K562 (cell line): Measurements from ENCODE around the gene SPATA25. TPM values are rescaled to one million over a fixed set of nuclear protein-coding genes. Genes with fewer than 3 reads are reported as not detected.
A peak's percentile ranks its signal among the peaks of the same experiment; 100 is the strongest.

ENCODE experiments used
- ATF7 ChIP-seq: fragments of 450-650 bp; IDR thresholded peaks from 2 replicates; pipeline ENCODE4 v1.7.1; 2014; ENCODE audit warnings: mild to moderate bottlenecking, moderate library complexity
- CREB3L1 ChIP-seq: fragments of 450-650 bp; IDR thresholded peaks from 2 replicates; pipeline ENCODE4 v1.6.1; 2014; ENCODE audit warnings: low read depth, mild to moderate bottlenecking, moderate library complexity, borderline replicate concordance
- CTCFL ChIP-seq: IDR thresholded peaks from 2 replicates; pipeline ENCODE4 v1.6.1; 2011; ENCODE audit warnings: borderline replicate concordance, low read depth, mild to moderate bottlenecking, moderate library complexity, low read length; ENCODE audit not compliant: insufficient read depth, poor library complexity, severe bottlenecking
- DNMT1 ChIP-seq: fragments of 450-650 bp; IDR thresholded peaks from 2 replicates; pipeline ENCODE4 v1.6.1; 2016; ENCODE audit warnings: antibody characterized with exemption, mild to moderate bottlenecking
- ELK3 ChIP-seq: fragments of 450-650 bp; formaldehyde crosslinking; IDR thresholded peaks from 2 replicates; pipeline ENCODE4 v1.4.0; 2020; ENCODE audit warnings: mild to moderate bottlenecking
- ERF ChIP-seq: fragments of 450-650 bp; formaldehyde crosslinking; IDR thresholded peaks from 2 replicates; pipeline ENCODE4 v1.4.0; 2020; ENCODE audit warnings: mild to moderate bottlenecking, mixed read lengths
- FOXP1 ChIP-seq: sonication (generic); formaldehyde crosslinking; IDR thresholded peaks from 2 replicates; pipeline ENCODE4 v1.8.0; 2022; ENCODE audit warnings: mild to moderate bottlenecking, missing genetic modification reagents
- HDAC2 ChIP-seq: fragments of 450-650 bp; IDR thresholded peaks from 2 replicates; pipeline ENCODE4 v1.6.1; 2016; ENCODE audit warnings: mild to moderate bottlenecking
- JUNB ChIP-seq: fragments of 450-650 bp; formaldehyde crosslinking; conservative IDR thresholded peaks from 2 replicates; pipeline ENCODE4 v1.4.0; 2020; ENCODE audit warnings: mild to moderate bottlenecking
- KLF6 ChIP-seq: fragments of 250-450 bp; sonication (Bioruptor Pico); IDR thresholded peaks from 2 replicates; pipeline ENCODE4 v1.4.0; 2020; ENCODE audit warnings: mild to moderate bottlenecking, moderate library complexity, borderline replicate concordance
- PHB2 ChIP-seq: fragments of 450-650 bp; IDR thresholded peaks from 2 replicates; pipeline ENCODE4 v1.6.1; 2017; ENCODE audit warnings: low read depth
- POLR3A ChIP-seq: IDR thresholded peaks from 2 replicates; pipeline ENCODE4 v1.6.1; 2011; ENCODE audit warnings: borderline replicate concordance, mild to moderate bottlenecking, moderate library complexity; ENCODE audit not compliant: insufficient read length, insufficient read depth; ENCODE audit errors: extremely low read depth
- PTRF ChIP-seq: fragments of 450-650 bp; IDR thresholded peaks from 2 replicates; pipeline ENCODE4 v1.6.1; 2016; ENCODE audit warnings: mild to moderate bottlenecking, missing genetic modification characterization, missing compliant biosample characterization
- RFX5 ChIP-seq: IDR thresholded peaks from 2 replicates; pipeline ENCODE4 v1.6.1; 2011; ENCODE audit warnings: low read depth, mild to moderate bottlenecking, improper control_type of control experiment, low read length
- SRSF3 ChIP-seq: fragments of 200-400 bp; formaldehyde crosslinking; IDR thresholded peaks from 2 replicates; pipeline ENCODE4 v1.6.1; 2016; ENCODE audit warnings: mild to moderate bottlenecking, low read length, moderate library complexity; ENCODE audit not compliant: insufficient read depth
- STAT5A ChIP-seq: IDR thresholded peaks from 2 replicates; pipeline ENCODE4 v1.6.1; 2012; ENCODE audit warnings: low read length, inconsistent platforms, borderline replicate concordance
- TAF9B ChIP-seq: fragments of 450-650 bp; IDR thresholded peaks from 2 replicates; pipeline ENCODE4 v1.6.1; 2018; ENCODE audit warnings: mild to moderate bottlenecking; ENCODE audit not compliant: partially characterized antibody
- XRCC3 ChIP-seq: fragments of 450-650 bp; IDR thresholded peaks from 2 replicates; pipeline ENCODE4 v1.6.1; 2017; ENCODE audit warnings: mild to moderate bottlenecking, moderate library complexity
- YY1 ChIP-seq, 3 experiments: IDR thresholded peaks; 2 replicates each; pipeline ENCODE4 v1.6.1; 2011; ENCODE audit warnings: low read length in 2 of 3, mild to moderate bottlenecking in 2 of 3, moderate library complexity in 2 of 3, borderline replicate concordance in 1 of 3, control low read depth in 1 of 3, low read depth in 1 of 3; ENCODE audit not compliant: insufficient read depth in 3 of 3, insufficient replicate concordance in 2 of 3, control insufficient read depth in 1 of 3, insufficient read length in 1 of 3; ENCODE audit errors: extremely low read depth in 1 of 3
- ZNF146 ChIP-seq: IDR thresholded peaks from one replicate; pipeline ENCODE4 v1.6.1; 2018; ENCODE audit warnings: missing compliant biosample characterization; ENCODE audit not compliant: unreplicated experiment
- ZNF444 ChIP-seq: fragments of 250-450 bp; sonication (Bioruptor Pico); IDR thresholded peaks from 2 replicates; pipeline ENCODE4 v1.4.0; 2020; ENCODE audit warnings: mild to moderate bottlenecking, moderate library complexity
- ZNF830 ChIP-seq: fragments of 250-450 bp; sonication (Bioruptor Pico); IDR thresholded peaks from 2 replicates; pipeline ENCODE4 v1.5.0; 2021; ENCODE audit warnings: mild to moderate bottlenecking
- ZSCAN32 ChIP-seq: fragments of 450-650 bp; formaldehyde crosslinking; IDR thresholded peaks from 2 replicates; pipeline ENCODE4 v1.4.0; 2020; ENCODE audit warnings: mild to moderate bottlenecking, moderate library complexity
- polyA plus RNA-seq, 8 experiments: library from polyadenylated mRNA; depleted of rRNA in 4 of 8; stranded (reverse) in 5 of 8; unstranded in 3 of 8; fragments of >200 nt; fragmentation: Nextera tagmentation in 2 of 8; fragmentation: Illumina TruSeq in 1 of 8; extraction: Ambion mirVana in 2 of 8; extraction: Trizol in 1 of 8; gene quantifications; 2 replicates each; pipeline versions ENCODE4 v1.2.1 to v1.2.3, GENCODE V29; 2011 to 2014; ENCODE audit warnings: inconsistent platforms in 1 of 8, missing spikeins in 1 of 8
- total RNA-seq, 7 experiments: library from RNA; depleted of rRNA in 6 of 7; stranded (reverse); fragments of >200 nt in 6 of 7; fragmentation: Illumina TruSeq in 2 of 7; extraction: Trizol in 2 of 7; gene quantifications; 2 replicates each; pipeline versions ENCODE4 v1.2.1 to v1.2.3, GENCODE V29; 2011 to 2021; ENCODE audit warnings: low replicate concordance in 1 of 7

SPATA25 gene
- total and polyA plus RNA-seq, 9 of the 15 experiments (the other 6 are each of a cell fraction or from before 2014, with no cell fraction given), result 0.21 to 0.95 (median 0.53) TPM; not detected in 3

- TF ChIP-seq CREB3L1 (no peak), CTCFL (peak; percentile 54), ZNF444 (no peak), ERF (CRISPR knock-in tag) (peak; percentile 72; the same call in 1 of the 2 replicates), DNMT1 (no peak), PHB2 (no peak), KLF6 (CRISPR knock-in tag) (peak; percentile 45; the same call in 1 of the 2 replicates), TAF9B (peak; percentile 100), HDAC2 (peak; percentile 98; the same call in 1 of the 2 replicates), STAT5A (no peak; the same call in 1 of the 2 replicates), FOXP1 (CRISPR knock-in tag) (peak; percentile 71; the same call in 1 of the 2 replicates), POLR3A (no peak), XRCC3 (no peak), ELK3 (CRISPR knock-in tag) (no peak), PTRF (tag) (no peak), ZNF830 (CRISPR knock-in tag) (peak; percentile 96; the same call in 1 of the 2 replicates), ATF7 (peak; percentile 68; the same call in 1 of the 2 replicates), RFX5 (no peak), ZSCAN32 (CRISPR knock-in tag) (no peak; the same call in 1 of the 2 replicates), YY1 (IDR thresholded peaks at IDR 0.05; ENCODE audit: borderline replicate concordance in 1 of 3, control insufficient read depth in 1 of 3, extremely low read depth in 1 of 3, insufficient read depth in 3 of 3, insufficient read length in 1 of 3, insufficient replicate concordance in 2 of 3, low read depth in 1 of 3, low read length in 2 of 3) (peak; percentile 99 to 100 (median 99)), JUNB (no peak), SRSF3 (no peak), ZNF146 (CRISPR knock-in tag) (no peak)
Observed at GRCh38 chr20:45934586-45935415, 47.4 kb upstream of the SPATA25 start, which contains the start of gene PCIF1 (continued).
